ENCODE measurements around the gene RAB4B. TPM values are rescaled to one million over a fixed set of nuclear protein-coding genes. Genes with fewer than 3 reads are reported as not detected.

The RAB4B gene
- total RNA-seq, 1 experiment from 2014 or later: 29.7 TPM

DNA sequence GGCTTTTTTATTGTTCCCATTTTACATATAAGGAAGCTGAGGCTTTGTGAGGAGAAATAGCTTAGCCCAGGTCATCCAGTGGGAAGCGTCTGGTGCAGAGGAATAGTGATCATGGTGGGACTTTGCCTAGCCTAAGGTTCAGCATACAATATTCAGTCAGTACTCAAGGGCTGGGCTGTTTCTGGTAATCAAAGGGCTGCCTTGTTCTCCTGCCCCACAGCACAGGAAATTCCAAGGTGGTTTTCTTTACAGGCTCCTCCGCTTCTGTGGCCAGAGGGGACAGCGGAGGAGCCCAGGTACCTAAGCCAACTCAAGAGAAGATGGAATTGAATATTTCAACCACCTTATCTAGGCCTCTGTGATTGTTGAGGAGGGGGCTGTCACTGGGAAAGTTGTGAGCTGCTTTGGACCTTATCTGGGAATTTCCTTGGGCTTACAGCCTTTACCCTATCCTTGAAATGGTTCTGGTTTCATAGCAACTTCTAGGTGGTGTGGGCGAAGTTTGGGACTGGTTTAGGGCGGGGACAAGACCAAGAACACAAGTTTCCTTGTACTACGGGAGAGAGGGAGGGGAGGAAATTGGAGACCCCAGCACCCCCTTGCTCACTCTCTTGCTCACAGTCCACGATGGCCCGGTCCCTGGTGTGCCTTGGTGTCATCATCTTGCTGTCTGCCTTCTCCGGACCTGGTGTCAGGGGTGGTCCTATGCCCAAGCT lies 3.0 kb upstream of the RAB4B start, which contains the start of gene MIA:
MIA (plus strand) TSS at position 606 of the 716 bp plus-strand sequence; CDS start at position 628, 22 bp downstream.
- Mint-ChIP-seq H3K9me3 (peaks cover 14% of the 10 kb centered on the region), H3K4me3 (no peak within 1 kb of the TSS), H3K4me1 (peaks cover 24% of the 10 kb centered on the region), H3K27me3 (ENCODE audit: low read depth) (no peaks in the 10 kb centered on the region), H3K36me3 (peaks cover 7% of the 10 kb centered on the region), H3K27ac (peak within 1 kb of the TSS; percentile 68; the same call in 1 of the 2 replicates)
- DNase-seq (ENCODE audit: low spot score) (no peak), ATAC-seq (no peak)
- TF ChIP-seq ZNF121 (CRISPR knock-in tag; IDR thresholded peaks at IDR 0.05): no peak
- TF ChIP-seq, protein P1, sequence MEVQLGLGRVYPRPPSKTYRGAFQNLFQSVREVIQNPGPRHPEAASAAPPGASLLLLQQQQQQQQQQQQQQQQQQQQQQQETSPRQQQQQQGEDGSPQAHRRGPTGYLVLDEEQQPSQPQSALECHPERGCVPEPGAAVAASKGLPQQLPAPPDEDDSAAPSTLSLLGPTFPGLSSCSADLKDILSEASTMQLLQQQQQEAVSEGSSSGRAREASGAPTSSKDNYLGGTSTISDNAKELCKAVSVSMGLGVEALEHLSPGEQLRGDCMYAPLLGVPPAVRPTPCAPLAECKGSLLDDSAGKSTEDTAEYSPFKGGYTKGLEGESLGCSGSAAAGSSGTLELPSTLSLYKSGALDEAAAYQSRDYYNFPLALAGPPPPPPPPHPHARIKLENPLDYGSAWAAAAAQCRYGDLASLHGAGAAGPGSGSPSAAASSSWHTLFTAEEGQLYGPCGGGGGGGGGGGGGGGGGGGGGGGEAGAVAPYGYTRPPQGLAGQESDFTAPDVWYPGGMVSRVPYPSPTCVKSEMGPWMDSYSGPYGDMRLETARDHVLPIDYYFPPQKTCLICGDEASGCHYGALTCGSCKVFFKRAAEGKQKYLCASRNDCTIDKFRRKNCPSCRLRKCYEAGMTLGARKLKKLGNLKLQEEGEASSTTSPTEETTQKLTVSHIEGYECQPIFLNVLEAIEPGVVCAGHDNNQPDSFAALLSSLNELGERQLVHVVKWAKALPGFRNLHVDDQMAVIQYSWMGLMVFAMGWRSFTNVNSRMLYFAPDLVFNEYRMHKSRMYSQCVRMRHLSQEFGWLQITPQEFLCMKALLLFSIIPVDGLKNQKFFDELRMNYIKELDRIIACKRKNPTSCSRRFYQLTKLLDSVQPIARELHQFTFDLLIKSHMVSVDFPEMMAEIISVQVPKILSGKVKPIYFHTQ (CRISPR knock-in tag; IDR thresholded peaks at IDR 0.05): no peak
- TF ChIP-seq, protein P2, sequence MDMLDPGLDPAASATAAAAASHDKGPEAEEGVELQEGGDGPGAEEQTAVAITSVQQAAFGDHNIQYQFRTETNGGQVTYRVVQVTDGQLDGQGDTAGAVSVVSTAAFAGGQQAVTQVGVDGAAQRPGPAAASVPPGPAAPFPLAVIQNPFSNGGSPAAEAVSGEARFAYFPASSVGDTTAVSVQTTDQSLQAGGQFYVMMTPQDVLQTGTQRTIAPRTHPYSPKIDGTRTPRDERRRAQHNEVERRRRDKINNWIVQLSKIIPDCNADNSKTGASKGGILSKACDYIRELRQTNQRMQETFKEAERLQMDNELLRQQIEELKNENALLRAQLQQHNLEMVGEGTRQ (CRISPR knock-in tag; IDR thresholded peaks at IDR 0.05): no peak
- TF ChIP-seq TEAD1 (CRISPR knock-in tag; IDR thresholded peaks at IDR 0.05): no peak
- TF ChIP-seq ETV6 (CRISPR knock-in tag; IDR thresholded peaks at IDR 0.05): no peak
- TF ChIP-seq, protein P3, sequence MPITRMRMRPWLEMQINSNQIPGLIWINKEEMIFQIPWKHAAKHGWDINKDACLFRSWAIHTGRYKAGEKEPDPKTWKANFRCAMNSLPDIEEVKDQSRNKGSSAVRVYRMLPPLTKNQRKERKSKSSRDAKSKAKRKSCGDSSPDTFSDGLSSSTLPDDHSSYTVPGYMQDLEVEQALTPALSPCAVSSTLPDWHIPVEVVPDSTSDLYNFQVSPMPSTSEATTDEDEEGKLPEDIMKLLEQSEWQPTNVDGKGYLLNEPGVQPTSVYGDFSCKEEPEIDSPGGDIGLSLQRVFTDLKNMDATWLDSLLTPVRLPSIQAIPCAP (CRISPR knock-in tag; IDR thresholded peaks at IDR 0.05): no peak
- no peak for TF ChIP-seq EMX1 (CRISPR knock-in tag; IDR thresholded peaks at IDR 0.05)
- no peak for TF ChIP-seq ZNF232 (CRISPR knock-in tag; IDR thresholded peaks at IDR 0.05)
- TF ChIP-seq, protein P4, sequence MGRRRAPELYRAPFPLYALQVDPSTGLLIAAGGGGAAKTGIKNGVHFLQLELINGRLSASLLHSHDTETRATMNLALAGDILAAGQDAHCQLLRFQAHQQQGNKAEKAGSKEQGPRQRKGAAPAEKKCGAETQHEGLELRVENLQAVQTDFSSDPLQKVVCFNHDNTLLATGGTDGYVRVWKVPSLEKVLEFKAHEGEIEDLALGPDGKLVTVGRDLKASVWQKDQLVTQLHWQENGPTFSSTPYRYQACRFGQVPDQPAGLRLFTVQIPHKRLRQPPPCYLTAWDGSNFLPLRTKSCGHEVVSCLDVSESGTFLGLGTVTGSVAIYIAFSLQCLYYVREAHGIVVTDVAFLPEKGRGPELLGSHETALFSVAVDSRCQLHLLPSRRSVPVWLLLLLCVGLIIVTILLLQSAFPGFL (CRISPR knock-in tag; IDR thresholded peaks at IDR 0.05; ENCODE audit: borderline replicate concordance): no peak
- TF ChIP-seq NR3C1 (CRISPR knock-in tag; conservative IDR thresholded peaks at IDR 0.05; ENCODE audit: low read depth): no peak
- TF ChIP-seq, protein P5, sequence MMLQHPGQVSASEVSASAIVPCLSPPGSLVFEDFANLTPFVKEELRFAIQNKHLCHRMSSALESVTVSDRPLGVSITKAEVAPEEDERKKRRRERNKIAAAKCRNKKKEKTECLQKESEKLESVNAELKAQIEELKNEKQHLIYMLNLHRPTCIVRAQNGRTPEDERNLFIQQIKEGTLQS (CRISPR knock-in tag; conservative IDR thresholded peaks at IDR 0.05): no peak
- TF ChIP-seq SMAD4 (CRISPR knock-in tag; IDR thresholded peaks at IDR 0.05): no peak
- TF ChIP-seq TEAD4 (CRISPR knock-in tag; IDR thresholded peaks at IDR 0.05): no peak
- TF ChIP-seq, protein P6, sequence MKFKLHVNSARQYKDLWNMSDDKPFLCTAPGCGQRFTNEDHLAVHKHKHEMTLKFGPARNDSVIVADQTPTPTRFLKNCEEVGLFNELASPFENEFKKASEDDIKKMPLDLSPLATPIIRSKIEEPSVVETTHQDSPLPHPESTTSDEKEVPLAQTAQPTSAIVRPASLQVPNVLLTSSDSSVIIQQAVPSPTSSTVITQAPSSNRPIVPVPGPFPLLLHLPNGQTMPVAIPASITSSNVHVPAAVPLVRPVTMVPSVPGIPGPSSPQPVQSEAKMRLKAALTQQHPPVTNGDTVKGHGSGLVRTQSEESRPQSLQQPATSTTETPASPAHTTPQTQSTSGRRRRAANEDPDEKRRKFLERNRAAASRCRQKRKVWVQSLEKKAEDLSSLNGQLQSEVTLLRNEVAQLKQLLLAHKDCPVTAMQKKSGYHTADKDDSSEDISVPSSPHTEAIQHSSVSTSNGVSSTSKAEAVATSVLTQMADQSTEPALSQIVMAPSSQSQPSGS (CRISPR knock-in tag; IDR thresholded peaks at IDR 0.05; ENCODE audit: borderline replicate concordance, low read depth): no peak
- TF ChIP-seq, protein P7, sequence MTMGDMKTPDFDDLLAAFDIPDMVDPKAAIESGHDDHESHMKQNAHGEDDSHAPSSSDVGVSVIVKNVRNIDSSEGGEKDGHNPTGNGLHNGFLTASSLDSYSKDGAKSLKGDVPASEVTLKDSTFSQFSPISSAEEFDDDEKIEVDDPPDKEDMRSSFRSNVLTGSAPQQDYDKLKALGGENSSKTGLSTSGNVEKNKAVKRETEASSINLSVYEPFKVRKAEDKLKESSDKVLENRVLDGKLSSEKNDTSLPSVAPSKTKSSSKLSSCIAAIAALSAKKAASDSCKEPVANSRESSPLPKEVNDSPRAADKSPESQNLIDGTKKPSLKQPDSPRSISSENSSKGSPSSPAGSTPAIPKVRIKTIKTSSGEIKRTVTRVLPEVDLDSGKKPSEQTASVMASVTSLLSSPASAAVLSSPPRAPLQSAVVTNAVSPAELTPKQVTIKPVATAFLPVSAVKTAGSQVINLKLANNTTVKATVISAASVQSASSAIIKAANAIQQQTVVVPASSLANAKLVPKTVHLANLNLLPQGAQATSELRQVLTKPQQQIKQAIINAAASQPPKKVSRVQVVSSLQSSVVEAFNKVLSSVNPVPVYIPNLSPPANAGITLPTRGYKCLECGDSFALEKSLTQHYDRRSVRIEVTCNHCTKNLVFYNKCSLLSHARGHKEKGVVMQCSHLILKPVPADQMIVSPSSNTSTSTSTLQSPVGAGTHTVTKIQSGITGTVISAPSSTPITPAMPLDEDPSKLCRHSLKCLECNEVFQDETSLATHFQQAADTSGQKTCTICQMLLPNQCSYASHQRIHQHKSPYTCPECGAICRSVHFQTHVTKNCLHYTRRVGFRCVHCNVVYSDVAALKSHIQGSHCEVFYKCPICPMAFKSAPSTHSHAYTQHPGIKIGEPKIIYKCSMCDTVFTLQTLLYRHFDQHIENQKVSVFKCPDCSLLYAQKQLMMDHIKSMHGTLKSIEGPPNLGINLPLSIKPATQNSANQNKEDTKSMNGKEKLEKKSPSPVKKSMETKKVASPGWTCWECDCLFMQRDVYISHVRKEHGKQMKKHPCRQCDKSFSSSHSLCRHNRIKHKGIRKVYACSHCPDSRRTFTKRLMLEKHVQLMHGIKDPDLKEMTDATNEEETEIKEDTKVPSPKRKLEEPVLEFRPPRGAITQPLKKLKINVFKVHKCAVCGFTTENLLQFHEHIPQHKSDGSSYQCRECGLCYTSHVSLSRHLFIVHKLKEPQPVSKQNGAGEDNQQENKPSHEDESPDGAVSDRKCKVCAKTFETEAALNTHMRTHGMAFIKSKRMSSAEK (CRISPR knock-in tag; IDR thresholded peaks at IDR 0.05; ENCODE audit: borderline replicate concordance): no peak
- CTCF ChIA-PET: interaction anchor here (0.5 to 4.7 kb wide), 3 partner anchors 24 to 41 kb away, joined by 3 to 71 read pairs (median 3); partner anchors contain the start of gene EGLN2
- POLR2A ChIA-PET: no interaction called here
